GM23248 (cell line): Measurements from ENCODE around the gene EIF2S1.

Experiments
- EZH2 ChIP-seq: fragments of 200-600 bp; sonication (generic); IDR thresholded peaks from 2 replicates; pipeline ENCODE4 v1.6.1; 2018; ENCODE audit warnings: antibody characterized with exemption, mild to moderate bottlenecking; ENCODE audit not compliant: insufficient read depth, poor library complexity, severe bottlenecking
- EZH2phosphoT487 ChIP-seq: fragments of 200-600 bp; sonication (generic); IDR thresholded peaks from 2 replicates; pipeline ENCODE4 v1.6.1; 2018; ENCODE audit warnings: antibody characterized with exemption, moderate library complexity, mild to moderate bottlenecking, low read depth; ENCODE audit not compliant: insufficient read depth

- TF ChIP-seq EZH2phosphoT487 (no peak), EZH2 (no peak)
Measured at GRCh38 chr14:67357969-67358354, 2.2 kb upstream of the EIF2S1 start.
